Measurements from ENCODE around the gene CACNA2D3.

- no peak for TF ChIP-seq CTCF (IDR thresholded peaks at IDR 0.05)
- TF ChIP-seq POLR2A (IDR thresholded peaks at IDR 0.05) = no peak
Measured at GRCh38 chr3:54345847-54346375, 223.6 kb downstream of the CACNA2D3 start.

Data from uterus (tissue), 2 donors.